Activated naive CD8-positive, alpha-beta T cell treated with anti-CD3 and anti-CD28 coated beads, Interleukin-2, amount 10 ng/mL, durations not matched to agents 7 days and 5 days (primary cell): ENCODE results near the gene ANKS6. TPM values are rescaled to one million over a fixed set of nuclear protein-coding genes. Genes with fewer than 3 reads are reported as not detected.
"Not testable (repeated sequence)": the region's sequence is repeated elsewhere in the genome, so short reads cannot be mapped to it uniquely, and the experiment has no call there.

Source experiments
- ATAC-seq: fragments of 150-1000 bp; cut with Tn5 transposase; one replicate; pipeline ENCODE4 v1.10.0; 2021; ENCODE audit warnings: low read depth, moderate library complexity
- POLR2A ChIA-PET: fragments of 350-600 bp; sonication (Branson Sonifier 250); formaldehyde crosslinking; loops from one replicate; lab custom pipeline; 2021; ENCODE audit warnings: antibody characterized with exemption; lab: Charles Lee
- DNase-seq: peaks from one replicate; pipeline ENCODE4 v3.0.0; 2021
- H3K27ac Mint-ChIP-seq: one replicate; pipeline ENCODE4 v1.8.0; 2022; ENCODE audit warnings: mild to moderate bottlenecking, mixed read lengths
- H3K27me3 Mint-ChIP-seq: one replicate; pipeline ENCODE4 v1.8.0; 2022; ENCODE audit warnings: mild to moderate bottlenecking, moderate library complexity, mixed read lengths
- H3K36me3 Mint-ChIP-seq: one replicate; pipeline ENCODE4 v1.8.0; 2021; ENCODE audit warnings: mild to moderate bottlenecking, mixed read lengths
- H3K4me1 Mint-ChIP-seq: one replicate; pipeline ENCODE4 v1.8.0; 2021; ENCODE audit warnings: mixed read lengths
- H3K4me3 Mint-ChIP-seq: one replicate; pipeline ENCODE4 v1.8.0; 2022; ENCODE audit warnings: mild to moderate bottlenecking, moderate library complexity, mixed read lengths
- H3K9me3 Mint-ChIP-seq: one replicate; pipeline ENCODE4 v1.8.0; 2021; ENCODE audit warnings: mixed read lengths
- total RNA-seq, 2 experiments: library from RNA; stranded (reverse); gene quantifications; one replicate each; pipeline ENCODE4 v1.2.3, GENCODE V29; 2021

ANKS6 gene
- total RNA-seq, 2 experiments from 2014 or later, result 8.2 to 9.5 TPM

DNA sequence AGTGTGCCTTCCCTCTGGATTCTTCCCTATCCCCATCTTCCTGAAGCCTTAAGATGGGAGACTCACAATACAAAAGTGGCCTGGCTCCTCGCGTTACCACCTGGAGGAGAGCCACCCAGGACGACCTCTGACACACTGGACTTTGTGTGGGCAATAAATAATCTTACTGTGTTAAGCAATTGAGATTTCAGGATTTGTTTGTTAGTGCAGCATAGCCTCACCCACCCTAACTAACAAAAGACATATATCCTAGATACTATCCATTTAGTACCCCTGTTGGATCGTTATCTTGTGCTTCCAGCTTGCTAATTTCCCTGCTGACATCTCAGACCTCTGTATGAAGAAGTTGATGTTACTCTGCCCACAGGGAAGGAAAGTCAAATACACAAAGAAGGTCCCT, 95.6 kb downstream of the ANKS6 start:
- no peaks in the 10 kb centered on the region for H3K36me3 Mint-ChIP-seq
- H3K4me3 Mint-ChIP-seq, result no peak overlapping the region
- no peak overlapping the region for H3K27ac Mint-ChIP-seq
- no peaks in the 10 kb centered on the region for H3K9me3 Mint-ChIP-seq
- H3K27me3 Mint-ChIP-seq, result peaks cover 25% of the 10 kb centered on the region
- DNase-seq, result no peak
- no peaks in the 10 kb centered on the region for H3K4me1 Mint-ChIP-seq
- POLR2A ChIA-PET, result no interaction called here
- no peak for ATAC-seq

DNA sequence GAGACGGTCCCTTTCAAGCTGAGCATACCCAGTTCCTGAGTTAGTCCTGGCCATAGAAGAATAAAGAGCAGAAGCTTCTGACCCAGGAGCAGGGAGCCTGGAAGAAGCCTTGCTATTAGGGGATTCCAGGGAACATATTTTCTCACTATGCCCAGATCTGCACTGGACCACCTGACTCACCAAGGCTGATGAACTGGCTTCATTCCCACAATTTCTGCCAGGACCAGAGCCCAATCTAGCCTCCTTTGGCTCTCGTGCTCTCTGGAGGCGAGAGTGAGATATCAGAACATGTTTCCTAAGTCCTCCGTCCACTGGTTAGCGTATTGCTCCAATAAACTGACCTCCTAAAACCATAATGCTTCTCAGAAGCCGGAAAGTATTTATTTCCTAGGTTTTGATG, 97.5 kb downstream of the ANKS6 start:
- POLR2A ChIA-PET, result no interaction called here

DNA sequence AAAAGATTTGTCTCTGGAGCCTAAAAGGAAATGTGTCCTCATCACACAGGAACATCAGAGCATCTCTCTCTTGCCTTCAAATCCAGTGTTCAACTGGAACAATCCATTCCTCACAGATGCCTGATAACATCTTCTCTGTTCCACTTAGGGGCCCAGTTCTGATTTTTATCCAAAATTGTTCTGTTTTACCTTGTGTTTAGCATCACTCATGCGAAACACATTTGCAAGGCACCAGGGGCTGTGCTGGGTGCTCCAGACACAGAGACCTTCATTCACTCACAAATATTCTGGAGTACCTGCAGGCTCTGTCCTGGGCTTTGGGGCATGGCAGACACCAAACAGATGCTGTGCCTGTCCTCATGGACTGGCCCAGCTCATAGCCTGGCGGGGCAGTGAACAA, 101.4 kb downstream of the ANKS6 start:
- DNase-seq, result no peak
- Mint-ChIP-seq H3K4me3 (no peak overlapping the region), H3K4me1 (no peaks in the 10 kb centered on the region), H3K27ac (no peak overlapping the region), H3K27me3 (peaks cover 7% of the 10 kb centered on the region), H3K9me3 (no peaks in the 10 kb centered on the region), H3K36me3 (no peaks in the 10 kb centered on the region)
- no peak for ATAC-seq
- POLR2A ChIA-PET, result no interaction called here

More for the DNA sequence above, 97.5 kb downstream of the ANKS6 start:
- no peak for DNase-seq
- ATAC-seq, result no peak
- H3K4me3 Mint-ChIP-seq, result no peak overlapping the region
- no peaks in the 10 kb centered on the region for H3K9me3 Mint-ChIP-seq
- H3K27ac Mint-ChIP-seq, result no peak overlapping the region
- H3K27me3 Mint-ChIP-seq, result peaks cover 7% of the 10 kb centered on the region
- no peaks in the 10 kb centered on the region for H3K4me1 Mint-ChIP-seq
- H3K36me3 Mint-ChIP-seq, result no peaks in the 10 kb centered on the region

DNA sequence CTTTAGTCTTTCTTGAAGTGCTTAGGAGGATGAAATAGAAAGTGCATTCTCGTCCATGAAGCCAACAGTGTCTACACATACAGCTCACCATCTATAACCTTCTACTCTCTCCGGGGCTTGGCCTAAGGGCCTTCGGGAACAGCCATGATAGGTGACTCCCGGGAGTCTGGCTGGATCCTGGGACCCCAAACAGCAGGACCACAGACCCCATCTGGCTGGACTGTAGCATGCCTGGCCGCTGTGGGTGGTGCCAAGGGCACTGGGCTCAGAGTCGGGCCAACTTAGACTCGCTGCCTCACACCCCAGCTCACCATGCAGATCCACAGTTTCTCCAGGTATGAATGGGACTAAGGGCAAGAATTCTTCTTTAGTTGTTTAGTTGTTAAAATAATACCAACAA, 104.0 kb downstream of the ANKS6 start:
- H3K36me3 Mint-ChIP-seq, result no peaks in the 10 kb centered on the region
- H3K9me3 Mint-ChIP-seq, result no peaks in the 10 kb centered on the region
- H3K27me3 Mint-ChIP-seq, result peaks cover 3% of the 10 kb centered on the region
- POLR2A ChIA-PET, result no interaction called here
- H3K4me3 Mint-ChIP-seq, result no peak overlapping the region
- no peak overlapping the region for H3K27ac Mint-ChIP-seq
- no peaks in the 10 kb centered on the region for H3K4me1 Mint-ChIP-seq
- ATAC-seq (no peak), DNase-seq (no peak)

DNA sequence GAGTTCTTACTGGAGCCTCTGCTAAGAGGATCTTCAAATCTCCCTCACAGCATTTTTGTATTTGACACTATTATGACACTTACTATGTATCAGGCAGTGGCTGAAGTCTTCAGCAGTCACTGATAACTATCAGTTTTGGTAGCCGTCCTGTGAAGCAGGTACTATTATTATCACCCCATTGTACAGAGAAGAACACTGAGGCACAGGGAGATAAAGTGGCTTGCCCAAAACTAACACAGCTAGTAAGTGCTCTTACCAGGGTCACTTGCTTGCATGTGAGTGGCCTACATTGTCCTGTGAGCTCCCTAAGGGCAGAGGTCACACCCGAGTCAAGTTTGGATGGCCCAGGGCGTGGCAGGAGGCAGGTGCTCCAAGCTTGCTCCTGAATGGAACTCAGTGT, 104.5 kb downstream of the ANKS6 start:
- no peak overlapping the region for H3K27ac Mint-ChIP-seq
- DNase-seq (no peak), ATAC-seq (no peak)
- peaks cover 3% of the 10 kb centered on the region for H3K27me3 Mint-ChIP-seq
- H3K4me3 Mint-ChIP-seq, result no peak overlapping the region
- H3K9me3 Mint-ChIP-seq, result no peaks in the 10 kb centered on the region
- POLR2A ChIA-PET, result no interaction called here
- H3K4me1 Mint-ChIP-seq, result peaks cover 1% of the 10 kb centered on the region
- H3K36me3 Mint-ChIP-seq, result no peaks in the 10 kb centered on the region

DNA sequence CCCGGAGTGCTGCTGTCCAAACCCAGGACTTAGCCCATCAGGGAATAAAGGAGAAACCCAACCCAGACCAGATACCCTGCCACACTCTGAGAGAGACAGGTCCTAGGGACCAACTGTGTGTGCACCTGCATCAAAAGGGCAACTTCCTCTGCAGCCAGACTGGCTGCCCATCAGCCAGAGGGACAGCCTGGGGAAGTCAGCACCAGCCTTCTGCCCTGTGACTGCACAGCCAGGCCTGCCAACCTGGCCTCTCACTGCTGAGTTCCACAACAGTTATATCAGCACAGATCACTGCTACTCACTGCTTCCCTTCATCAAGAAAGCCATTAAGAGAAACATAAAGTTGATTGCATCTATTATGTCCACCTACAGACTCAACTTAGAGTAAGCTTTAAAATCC, 105.7 kb downstream of the ANKS6 start:
- Mint-ChIP-seq H3K27me3 (peaks cover 3% of the 10 kb centered on the region), H3K4me3 (no peak overlapping the region)

DNA sequence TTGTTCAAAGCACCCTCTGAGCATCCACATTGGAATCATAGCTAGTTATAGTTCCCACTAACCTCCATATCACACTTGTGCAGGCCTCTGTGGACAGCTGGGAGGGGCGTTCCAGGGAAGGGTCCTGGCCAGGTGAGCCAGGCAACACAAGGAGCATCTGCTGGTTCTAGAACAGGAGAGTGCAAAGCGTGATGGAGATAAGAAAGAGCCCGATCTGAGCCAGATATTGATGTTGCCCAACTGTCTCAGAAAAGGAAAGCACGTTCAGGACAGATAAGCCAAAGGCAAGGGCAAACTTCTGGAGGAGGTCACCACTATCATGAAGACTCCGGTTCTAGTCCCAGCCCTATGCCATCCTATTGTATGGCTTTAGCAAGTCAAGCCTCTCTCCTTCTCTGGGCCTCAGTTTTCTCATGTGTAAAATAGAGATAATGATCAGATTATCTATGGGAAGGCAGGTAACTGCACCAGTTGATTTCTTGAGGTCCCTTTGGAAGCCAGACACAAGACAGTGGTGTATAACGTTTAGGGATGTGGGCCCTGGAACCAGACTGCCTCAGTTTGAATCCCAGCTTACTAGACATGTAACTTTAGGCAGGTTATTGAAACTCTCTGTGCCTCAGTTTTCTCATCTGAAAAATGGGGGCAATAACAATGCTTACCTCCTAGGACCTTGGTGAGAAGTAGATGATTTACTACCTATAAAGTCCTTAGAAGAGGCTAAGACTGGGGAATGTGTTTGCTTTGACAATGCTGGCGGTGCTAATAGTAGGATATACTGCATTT, 107.5 kb downstream of the ANKS6 start:
- POLR2A ChIA-PET, result no interaction called here
- ATAC-seq, result no peak
- peaks cover 5% of the 10 kb centered on the region for H3K4me1 Mint-ChIP-seq
- no peak overlapping the region for H3K4me3 Mint-ChIP-seq
- H3K27me3 Mint-ChIP-seq, result peaks cover 3% of the 10 kb centered on the region
- H3K9me3 Mint-ChIP-seq, result no peaks in the 10 kb centered on the region
- H3K36me3 Mint-ChIP-seq, result no peaks in the 10 kb centered on the region
- no peak overlapping the region for H3K27ac Mint-ChIP-seq
- DNase-seq, result no peak

More for the DNA sequence above, 105.7 kb downstream of the ANKS6 start:
- DNase-seq (no peak), ATAC-seq (no peak)
- H3K9me3 Mint-ChIP-seq, result no peaks in the 10 kb centered on the region
- peaks cover 5% of the 10 kb centered on the region for H3K4me1 Mint-ChIP-seq
- no peak overlapping the region for H3K27ac Mint-ChIP-seq
- POLR2A ChIA-PET, result no interaction called here
- no peaks in the 10 kb centered on the region for H3K36me3 Mint-ChIP-seq

DNA sequence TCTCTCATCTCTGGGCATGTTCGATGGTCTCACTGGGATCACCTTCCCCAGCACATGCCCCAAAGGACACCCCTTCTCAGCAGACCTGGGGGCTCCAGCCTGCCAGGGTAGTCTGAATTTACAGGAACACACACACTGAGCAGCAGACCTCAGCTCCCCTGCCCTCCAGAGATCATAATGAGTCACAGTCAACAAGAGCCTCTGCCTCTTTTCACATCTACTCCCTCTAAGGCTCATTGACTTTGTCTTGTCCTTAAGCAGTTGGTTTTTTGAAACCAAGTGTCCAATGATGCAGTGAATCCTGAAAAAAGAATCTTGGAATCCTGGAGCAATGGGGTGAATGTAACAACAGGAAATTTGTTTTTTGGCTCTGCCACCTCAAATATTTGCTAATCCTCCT, 108.4 kb downstream of the ANKS6 start:
- POLR2A ChIA-PET, result no interaction called here
- no peak overlapping the region for H3K4me3 Mint-ChIP-seq
- H3K27me3 Mint-ChIP-seq, result peaks cover 2% of the 10 kb centered on the region
- H3K9me3 Mint-ChIP-seq, result no peaks in the 10 kb centered on the region
- H3K4me1 Mint-ChIP-seq, result peaks cover 5% of the 10 kb centered on the region
- ATAC-seq, result no peak
- DNase-seq, result no peak
- H3K27ac Mint-ChIP-seq, result no peak overlapping the region
- no peaks in the 10 kb centered on the region for H3K36me3 Mint-ChIP-seq

DNA sequence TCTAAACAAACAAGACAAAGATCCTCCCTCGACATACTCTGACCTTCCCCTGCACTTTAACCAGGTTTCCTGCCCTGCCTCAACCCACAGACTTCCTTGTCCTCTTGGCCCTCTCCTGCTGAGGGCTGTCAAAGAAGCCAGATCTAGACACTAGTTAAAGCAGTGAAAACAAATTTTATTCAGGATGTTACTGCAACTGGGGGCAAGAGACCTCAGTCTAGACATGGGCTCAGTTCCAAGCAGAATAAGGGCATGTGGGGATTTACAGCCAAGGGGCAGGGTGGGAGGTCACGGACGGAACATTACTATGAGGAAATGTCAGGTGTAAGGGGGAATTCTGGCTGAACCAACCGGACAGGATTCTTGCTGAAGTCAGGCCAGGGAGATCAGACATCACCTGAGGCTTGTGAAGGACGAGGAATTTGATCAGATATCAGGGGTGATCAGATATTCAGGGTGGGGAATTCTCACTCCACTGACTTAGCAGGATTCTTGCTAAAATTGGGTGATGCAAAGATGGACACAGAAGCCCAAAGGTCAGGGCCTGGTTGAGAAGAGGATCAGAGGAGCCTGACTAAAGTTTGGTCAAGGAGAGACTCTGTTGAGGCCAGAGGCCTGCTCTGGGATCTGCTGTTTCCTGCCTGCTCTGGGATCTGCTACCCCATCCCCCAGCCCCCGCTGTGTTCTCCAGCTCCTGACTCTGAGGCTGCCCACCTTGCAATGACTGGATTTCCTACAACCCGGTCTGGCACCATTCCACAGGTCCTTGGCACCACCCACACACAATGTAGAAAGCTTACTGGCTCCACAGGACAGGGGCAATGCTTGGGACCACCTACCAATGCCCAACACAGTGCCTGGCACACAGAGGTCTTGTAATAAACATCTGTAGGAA, 109.1 kb downstream of the ANKS6 start:
- Mint-ChIP-seq H3K4me3 (no peak overlapping the region), H3K4me1 (peaks cover 5% of the 10 kb centered on the region), H3K36me3 (no peaks in the 10 kb centered on the region), H3K27ac (no peak overlapping the region), H3K9me3 (no peaks in the 10 kb centered on the region), H3K27me3 (peaks cover 2% of the 10 kb centered on the region)
- no peak for DNase-seq
- no peak for ATAC-seq
- POLR2A ChIA-PET, result no interaction called here

DNA sequence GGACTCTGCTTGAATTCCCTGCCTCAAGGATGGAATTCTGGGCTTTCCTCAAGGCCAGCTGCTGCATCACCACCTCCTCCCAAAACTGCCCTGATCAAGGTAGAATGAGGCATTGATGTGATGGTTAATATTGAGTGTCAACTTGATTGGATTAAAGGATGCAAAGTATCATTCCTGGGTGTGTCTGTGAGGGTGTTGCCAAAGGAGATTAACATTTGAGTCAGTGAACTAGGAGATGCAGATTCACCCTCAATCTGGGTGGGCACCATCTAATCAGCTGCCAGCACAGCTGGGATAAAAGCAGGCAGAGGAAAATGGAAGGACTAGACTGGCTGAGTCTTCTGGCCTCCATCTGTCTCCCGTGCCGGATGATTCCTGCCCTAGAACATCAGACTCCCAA, 111.5 kb downstream of the ANKS6 start:
- H3K4me1 Mint-ChIP-seq, H3K36me3 Mint-ChIP-seq, ATAC-seq, H3K27ac Mint-ChIP-seq, H3K9me3 Mint-ChIP-seq, POLR2A ChIA-PET, H3K27me3 Mint-ChIP-seq, H3K4me3 Mint-ChIP-seq, DNase-seq: not testable (repeated sequence)

Other genes starting within 250 kb of the ANKS6 start
- gene GABBR2, start 87.6 kb downstream of the ANKS6 start, total RNA-seq, result not detected
- gene GALNT12, start 11.1 kb upstream of the ANKS6 start, total RNA-seq, result 10 to 100 TPM; 12.2 to 12.6 TPM
- gene COL15A1, start 147.4 kb upstream of the ANKS6 start, total RNA-seq, result under 1 TPM; 0.20 to 0.42 TPM